HG03565 (cell line): ENCODE results near the gene APAF1.
A peak's percentile ranks its signal among the peaks of the same experiment; 100 is the strongest.
"Not testable (repeated sequence)": the region's sequence is repeated elsewhere in the genome, so short reads cannot be mapped to it uniquely, and the experiment has no call there.

ENCODE experiments used
- ATAC-seq: cut with Tn5 transposase; IDR thresholded peaks from one replicate; pipeline ENCODE4 v1.9.1; 2021; ENCODE audit warnings: mild to moderate bottlenecking, moderate library complexity; ENCODE audit not compliant: unreplicated experiment

Gene APAF1, protein sequence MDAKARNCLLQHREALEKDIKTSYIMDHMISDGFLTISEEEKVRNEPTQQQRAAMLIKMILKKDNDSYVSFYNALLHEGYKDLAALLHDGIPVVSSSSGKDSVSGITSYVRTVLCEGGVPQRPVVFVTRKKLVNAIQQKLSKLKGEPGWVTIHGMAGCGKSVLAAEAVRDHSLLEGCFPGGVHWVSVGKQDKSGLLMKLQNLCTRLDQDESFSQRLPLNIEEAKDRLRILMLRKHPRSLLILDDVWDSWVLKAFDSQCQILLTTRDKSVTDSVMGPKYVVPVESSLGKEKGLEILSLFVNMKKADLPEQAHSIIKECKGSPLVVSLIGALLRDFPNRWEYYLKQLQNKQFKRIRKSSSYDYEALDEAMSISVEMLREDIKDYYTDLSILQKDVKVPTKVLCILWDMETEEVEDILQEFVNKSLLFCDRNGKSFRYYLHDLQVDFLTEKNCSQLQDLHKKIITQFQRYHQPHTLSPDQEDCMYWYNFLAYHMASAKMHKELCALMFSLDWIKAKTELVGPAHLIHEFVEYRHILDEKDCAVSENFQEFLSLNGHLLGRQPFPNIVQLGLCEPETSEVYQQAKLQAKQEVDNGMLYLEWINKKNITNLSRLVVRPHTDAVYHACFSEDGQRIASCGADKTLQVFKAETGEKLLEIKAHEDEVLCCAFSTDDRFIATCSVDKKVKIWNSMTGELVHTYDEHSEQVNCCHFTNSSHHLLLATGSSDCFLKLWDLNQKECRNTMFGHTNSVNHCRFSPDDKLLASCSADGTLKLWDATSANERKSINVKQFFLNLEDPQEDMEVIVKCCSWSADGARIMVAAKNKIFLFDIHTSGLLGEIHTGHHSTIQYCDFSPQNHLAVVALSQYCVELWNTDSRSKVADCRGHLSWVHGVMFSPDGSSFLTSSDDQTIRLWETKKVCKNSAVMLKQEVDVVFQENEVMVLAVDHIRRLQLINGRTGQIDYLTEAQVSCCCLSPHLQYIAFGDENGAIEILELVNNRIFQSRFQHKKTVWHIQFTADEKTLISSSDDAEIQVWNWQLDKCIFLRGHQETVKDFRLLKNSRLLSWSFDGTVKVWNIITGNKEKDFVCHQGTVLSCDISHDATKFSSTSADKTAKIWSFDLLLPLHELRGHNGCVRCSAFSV (N-terminal part only)

DNA sequence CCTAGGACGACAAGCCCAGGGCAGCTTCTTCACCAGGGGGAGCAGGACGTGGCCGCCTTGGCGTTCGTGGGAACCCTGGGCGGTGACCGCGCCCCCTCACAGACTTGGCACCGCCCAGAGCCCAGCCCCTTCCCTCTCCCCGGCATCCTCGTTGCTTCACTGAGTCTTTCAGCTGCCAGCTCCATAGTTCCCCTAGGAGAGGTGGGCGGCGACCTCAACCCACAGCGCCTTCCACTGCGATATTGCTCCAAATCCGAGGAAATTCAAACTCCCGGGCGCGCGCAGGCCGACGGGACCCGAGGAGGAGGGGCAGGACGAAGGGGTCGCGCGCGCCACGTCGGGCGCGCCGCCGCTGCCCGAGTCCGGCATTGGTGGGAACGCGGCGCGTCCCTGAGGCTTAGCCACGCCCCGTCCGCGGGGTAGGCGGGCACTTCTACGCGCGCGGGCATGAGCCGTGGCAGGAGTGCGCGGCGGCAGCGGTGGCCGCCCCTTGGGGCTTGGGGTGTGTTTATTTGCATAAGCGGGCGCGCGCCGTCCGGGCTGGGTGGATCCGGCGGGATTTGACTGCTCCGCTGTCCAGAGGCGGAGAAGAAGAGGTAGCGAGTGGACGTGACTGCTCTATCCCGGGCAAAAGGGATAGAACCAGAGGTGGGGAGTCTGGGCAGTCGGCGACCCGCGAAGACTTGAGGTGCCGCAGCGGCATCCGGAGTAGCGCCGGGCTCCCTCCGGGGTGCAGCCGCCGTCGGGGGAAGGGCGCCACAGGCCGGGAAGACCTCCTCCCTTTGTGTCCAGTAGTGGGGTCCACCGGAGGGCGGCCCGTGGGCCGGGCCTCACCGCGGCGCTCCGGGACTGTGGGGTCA is at the start of gene APAF1, which contains the start of gene IKBIP:
Gene APAF1, plus strand, starts transcription at position 579 of the 860 bp plus-strand sequence. CDS start 3,070 bp downstream, outside the sequence.
Gene IKBIP, minus strand, starts transcription at position 77 of the 860 bp plus-strand sequence. CDS start 87 bp downstream, outside the sequence.
- peak; percentile 89 for ATAC-seq

- ATAC-seq: not testable (repeated sequence)
Observed at GRCh38 chr12:98597313-98597712, 47.8 kb upstream of the APAF1 start.

GRCh38 chr12:98601924-98602323 is 43.2 kb upstream of the APAF1 start:
- no peak for ATAC-seq

DNA sequence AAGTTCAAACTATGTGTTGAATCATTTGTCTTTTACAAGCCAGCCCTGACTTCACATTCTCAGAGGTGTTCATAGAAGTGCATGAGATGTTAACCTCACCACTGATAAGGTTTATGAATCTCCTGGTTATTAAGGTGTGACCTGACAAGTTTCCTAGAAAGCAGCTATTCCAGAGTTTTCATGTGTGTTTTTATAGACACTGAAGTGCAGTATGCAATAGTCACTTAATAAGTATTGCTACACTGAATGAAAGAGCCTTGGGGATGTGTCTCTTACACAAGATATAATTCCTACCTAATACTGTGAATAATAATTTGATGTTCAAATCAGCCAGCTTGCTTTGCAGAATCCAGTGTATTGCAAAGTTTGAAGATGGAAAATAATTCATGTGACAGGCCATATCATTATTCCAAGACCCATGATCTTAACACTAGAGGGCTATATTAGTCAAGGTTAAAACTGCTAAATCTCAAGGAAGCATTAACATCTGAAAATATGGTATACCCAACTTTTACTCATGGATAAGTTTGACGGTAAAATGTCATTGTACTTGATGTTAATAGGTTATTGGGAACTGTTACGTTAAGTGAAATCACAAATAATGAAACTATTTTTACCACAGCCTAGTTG is 38.6 kb upstream of the APAF1 start:
- ATAC-seq: no peak

DNA sequence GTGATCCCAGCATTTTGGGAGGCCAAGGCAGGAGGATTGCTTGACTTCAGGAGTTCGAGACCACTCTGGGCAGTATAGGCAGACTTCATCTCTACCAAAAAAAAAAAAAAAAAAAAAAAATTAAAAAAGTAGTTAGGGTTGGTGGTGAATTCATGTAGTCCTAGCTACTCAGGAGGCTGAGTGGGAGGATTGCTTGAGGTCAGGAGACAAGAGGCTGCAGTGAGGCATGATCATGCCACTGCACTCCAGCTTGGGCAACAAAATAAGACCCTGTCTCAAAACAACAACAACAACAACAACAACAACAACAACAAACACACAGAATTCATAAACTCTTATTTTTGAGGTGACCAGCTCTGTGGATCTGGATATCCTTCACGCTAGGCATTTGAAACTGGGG is 34.5 kb upstream of the APAF1 start:
- ATAC-seq: no peak

DNA sequence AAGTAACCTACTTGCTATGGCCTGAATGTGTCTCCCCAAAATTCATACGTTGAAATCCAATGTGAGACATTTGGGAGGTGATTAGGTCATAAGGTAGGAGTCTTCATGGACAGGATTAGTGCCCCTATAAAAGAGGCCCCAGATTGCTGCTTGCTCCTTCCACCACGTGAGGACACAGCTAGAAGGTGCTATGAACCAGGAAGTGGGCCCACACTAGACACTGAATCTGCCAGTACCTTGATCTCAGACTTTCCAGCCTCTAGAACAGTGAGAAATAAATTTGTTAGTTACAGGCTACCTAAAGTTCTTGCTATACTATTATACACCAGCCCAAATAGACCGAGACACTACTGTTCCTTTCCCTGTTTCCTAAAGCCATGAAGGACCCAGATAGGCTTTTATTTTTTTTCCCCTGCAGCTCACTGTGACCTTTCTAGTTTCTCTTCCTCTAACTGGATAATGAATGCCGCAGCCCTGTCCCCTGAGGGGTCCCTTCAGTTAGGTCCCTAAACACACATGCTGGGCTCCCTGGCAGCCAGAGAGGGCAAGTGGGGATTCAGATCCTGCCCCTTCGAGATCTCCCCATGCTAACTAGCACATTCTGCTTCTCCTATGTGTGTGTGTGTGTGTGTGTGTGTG is 32.3 kb upstream of the APAF1 start:
- peak; percentile 80 for ATAC-seq

DNA sequence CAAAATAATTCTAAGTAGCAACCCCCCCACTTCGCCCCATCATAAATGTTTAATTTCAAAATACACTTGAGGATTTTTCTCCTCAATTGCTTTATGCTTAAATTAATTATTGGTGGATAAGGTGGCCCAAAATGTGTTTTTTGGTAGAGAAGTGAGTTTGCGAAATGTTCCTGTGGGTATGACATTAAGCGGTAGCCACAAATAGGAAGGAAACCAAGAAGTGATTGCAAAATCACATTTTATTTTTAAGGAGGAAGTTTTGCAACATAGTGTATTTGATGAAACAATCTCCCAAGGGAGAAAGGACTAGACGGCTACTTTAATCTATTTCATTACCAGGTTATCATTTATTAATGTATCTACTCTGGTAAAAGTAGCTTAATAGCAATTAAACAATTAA is 26.1 kb upstream of the APAF1 start:
- no peak for ATAC-seq

DNA sequence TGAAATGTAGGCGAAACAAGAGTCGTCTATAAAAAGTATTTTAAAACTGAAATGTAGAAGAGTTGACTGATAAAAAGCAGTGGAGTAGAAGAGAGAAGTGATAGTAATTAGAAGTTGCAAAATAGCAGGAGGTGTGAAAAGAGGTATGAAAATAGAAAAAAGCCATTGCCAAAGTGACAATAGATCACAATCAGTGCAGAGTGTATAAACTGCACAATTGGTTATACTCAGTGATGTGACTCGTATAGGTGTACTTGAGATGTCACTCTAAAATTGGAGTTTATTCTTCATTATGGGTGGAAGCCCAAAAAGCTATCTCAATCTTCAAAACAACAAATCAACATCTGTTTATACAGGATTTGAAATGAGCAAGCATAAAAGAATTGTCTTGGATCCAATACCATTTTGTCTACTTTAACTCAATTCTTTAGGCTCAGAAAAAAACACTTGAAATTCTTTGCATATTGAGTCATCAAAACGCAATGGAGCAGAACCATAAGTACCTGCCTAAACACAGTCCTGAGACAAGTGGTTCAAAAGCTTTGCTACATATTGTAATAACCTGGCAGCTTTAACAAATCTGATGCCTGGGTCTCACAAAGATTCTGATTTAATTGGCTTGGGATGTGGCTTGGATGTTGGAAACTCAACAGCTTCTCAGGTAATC is 9.3 kb upstream of the APAF1 start:
- ATAC-seq: peak; percentile 90

DNA sequence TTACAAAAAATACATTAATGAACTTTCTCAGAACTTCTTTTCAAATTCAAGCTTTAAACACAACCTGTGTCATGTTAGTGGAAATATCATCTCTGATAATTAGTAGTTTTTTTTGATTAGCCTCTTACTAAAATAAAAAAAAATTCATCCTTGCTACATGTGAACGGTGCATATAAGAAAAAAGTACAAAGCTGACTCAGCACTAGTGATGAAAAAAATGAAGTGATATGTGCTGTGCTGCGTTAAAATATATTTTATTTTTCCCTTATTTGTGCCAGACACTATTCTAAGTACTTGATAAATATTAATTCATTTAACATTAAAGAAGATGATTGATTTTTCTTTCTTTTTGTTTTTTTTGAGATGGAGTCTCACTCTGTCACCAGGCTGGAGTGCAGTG is 8.0 kb upstream of the APAF1 start:
- ATAC-seq: no peak

DNA sequence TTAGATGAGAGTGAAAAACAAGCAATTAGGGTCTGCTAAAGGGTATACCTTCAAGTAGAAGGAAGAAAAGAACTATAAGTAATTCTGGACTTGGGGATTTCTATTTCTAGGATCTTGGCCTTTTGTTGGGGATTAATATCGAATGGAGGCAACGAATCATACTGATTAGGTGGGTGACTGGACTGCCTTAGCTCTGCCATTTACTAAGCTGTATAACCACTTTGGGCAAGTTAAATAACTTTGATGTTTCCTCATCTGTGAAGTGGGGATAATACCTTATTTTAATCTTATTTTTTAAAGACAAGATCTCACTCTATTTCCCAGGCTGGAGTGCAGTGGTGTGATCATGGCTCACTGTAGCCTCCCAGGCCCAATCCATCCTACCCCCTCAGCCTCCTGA is 7.1 kb upstream of the APAF1 start:
- no peak for ATAC-seq

GRCh38 chr12:98639491-98639890 is 5.6 kb upstream of the APAF1 start:
- no peak for ATAC-seq

DNA sequence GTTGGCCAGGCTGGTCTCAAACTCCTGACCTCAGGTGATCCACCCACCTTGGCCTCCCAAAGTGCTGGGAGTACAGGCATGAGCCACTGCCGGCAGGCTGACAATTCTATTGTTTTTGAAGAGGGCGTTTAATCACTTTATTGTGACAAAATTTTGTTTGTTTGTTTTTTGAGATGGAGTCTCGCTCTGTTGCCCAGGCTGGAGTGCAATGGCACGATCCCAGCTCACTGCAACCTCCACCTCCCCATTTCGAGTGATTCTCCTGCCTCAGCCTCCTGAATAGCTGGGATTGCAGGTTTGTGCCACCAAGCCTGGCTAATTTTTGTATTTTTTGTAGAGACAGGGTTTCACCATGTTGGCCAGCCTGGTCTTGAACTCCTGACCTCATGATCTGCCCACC is 2.3 kb upstream of the APAF1 start:
- ATAC-seq: not testable (repeated sequence)

- peak; percentile 4 for ATAC-seq
Observed at GRCh38 chr12:98644433-98644711, 718 bp upstream of the APAF1 start.

- no peak for ATAC-seq
Observed at GRCh38 chr12:98645572-98646067, 530 bp downstream of the APAF1 start.

GRCh38 chr12:98646294-98647090 is 1.4 kb downstream of the APAF1 start:
- ATAC-seq: no peak

DNA sequence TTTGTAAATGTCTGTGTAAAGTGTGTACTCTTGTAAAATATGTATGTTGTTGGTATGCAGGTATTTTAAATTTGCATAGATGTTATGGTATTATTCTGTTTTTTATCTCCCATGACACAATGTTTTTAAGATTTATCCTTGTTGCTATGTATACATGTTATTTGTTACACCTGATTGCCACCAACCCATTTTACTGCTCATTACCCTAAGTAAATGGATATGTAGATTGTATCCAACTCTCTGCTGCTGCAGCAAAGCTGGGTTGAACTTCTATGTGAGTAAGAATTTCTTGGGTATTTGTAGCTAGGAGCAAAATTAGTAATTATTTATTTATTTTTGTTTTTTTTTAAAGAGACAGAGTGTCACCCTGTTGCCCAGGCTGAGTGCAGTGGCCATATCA is 6.2 kb downstream of the APAF1 start:
- ATAC-seq: no peak

DNA sequence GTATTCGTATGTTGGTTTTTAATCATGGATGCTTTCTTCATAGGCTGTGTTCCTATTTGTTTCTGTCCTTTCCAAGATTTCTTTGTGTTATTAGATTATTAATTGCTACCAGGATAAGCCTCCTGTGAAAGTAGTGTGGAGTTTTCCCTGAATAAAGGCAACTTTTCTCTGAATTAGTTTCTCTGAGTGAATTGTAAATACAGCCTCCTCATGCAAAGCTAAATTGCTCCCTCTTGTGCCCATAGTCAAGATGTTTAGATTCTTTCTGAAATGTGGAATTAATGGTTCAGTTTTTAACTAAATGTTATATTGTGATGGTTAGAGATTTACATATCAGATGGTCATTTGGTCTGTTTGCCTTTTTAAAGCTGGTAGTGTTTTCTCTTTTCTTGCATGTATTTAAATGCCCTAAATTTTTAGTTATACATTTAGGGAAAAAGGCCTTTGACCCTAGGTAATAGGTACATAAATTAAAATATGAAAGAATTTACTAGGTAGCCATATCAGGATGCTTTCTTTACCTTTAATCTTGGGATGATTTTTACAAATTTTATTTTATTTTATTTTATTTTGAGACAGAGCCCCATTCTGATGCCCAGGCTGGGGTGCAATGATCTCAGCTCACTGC is 8.9 kb downstream of the APAF1 start:
- ATAC-seq: no peak
